ENCODE data around the gene SRSF12.
"Not testable (repeated sequence)": the region's sequence is repeated elsewhere in the genome, so short reads cannot be mapped to it uniquely, and the experiment has no call there.

SRSF12 gene

DNA sequence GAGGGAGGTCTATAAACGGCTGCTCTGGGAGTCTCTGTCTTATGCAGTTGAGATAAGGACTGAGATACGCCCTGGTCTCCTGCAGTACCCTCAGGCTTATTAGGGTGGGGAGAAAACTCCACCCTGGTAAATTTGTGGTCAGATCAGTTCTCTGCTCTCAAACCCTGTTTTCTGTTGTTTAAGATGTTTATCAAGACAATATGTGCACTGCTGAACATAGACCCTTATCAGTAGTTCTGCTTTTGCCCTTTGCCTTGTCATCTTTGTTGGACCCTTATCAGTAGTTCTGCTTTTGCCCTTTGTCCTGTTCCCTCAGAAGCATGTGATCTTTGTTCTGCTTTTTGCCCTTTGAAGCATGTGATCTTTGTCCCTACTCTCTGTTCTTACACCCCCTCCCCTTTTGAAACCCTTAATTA lies 10.4 kb upstream of the SRSF12 start:
- DNase-seq = not testable (repeated sequence)

DNA sequence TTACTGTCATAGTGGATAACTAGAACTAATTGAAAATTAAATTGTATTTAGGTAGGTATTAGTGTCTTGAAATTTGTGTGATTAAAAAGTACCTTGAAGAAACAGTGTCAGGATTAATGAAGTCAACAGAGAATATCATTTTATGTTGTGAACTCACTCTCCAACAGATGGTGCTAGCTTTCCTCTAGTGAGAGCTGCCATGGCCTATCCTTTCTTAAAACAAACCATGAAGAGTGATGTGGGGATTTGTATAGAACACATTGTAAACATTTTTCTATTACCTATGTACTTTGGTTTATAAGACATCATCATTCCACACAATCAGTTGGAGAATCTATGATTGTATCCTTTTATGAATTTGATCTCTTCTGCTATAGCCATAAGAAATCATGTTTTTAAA lies 4.8 kb upstream of the SRSF12 start:
- DNase-seq = no peak

DNA sequence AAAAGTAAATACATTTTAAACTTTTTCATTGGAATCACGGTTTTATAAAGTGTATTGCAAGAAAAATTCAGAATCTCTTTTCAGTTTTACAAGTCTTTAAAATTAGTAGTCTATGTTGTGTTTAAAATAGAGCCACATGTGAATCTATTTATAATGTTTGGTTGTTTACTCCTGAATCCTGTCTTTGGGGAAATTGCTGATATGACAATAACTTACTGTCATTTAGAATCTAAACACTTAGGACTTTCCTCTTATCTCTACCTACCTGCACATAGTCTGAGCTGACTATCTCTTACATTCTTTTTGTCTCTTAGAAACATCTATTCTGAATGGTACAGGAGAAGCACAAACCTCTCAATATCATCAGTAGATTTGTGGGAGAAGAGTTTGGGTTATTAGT lies 4.1 kb upstream of the SRSF12 start:
- no peak for DNase-seq

DNA sequence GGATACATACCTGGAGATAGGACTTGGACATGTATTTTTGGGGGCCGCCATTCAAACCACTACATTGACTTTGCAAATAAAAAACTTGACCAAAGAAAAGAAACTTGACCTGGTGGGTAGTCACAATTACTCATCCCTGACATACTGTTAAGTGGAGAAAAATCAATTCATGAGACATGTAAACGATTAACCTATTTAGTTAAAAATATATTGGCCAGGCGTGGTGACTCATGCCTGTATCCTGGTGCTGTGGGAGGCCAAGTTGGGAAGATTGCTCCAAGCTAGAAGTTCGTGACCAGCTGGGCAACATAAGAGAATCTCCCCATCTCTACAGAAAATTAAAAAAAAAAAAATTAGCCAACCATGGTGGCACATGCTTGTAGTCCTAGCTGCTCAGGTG lies 2.5 kb upstream of the SRSF12 start:
- no peak for DNase-seq

DNA sequence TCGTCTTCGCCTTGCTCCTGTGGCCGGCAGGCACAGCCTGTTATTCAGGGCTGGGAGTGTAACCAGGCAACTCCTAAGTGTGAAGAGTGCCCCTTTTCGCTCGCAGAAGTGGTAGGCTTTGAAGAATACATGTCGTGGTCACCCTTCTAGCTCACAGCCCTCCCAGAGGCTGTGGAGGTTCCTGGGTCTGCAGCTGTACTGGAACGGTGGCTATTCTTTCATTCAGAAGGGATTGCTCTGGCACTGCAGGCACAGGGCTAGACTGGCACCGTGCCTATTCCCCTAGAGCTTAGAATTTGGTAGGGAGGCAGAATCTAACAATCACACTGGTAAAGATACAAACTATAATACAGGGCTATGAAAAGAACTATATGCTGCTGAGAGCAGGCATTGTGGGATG lies 1.1 kb upstream of the SRSF12 start:
- DNase-seq = no peak

DNA sequence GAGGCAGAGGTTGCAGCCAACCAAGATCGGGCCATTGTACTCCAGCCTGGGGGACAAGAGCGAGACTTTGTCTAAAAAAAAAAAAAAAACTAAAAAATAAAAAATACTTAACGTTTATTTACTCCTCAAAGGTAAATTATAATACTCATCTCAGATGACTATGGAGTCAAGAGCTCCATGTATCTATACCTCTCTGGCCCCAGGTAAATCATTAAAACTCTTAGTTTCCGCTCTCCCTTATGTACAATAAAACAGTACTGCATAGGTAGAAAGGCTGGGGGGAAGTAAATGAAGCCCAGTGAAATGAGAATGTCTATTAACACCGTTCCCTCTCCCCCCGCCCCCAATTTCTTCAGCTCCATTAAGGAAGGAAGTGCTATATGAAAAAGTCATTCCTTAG lies 1.2 kb downstream of the SRSF12 start:
- no peak for DNase-seq

DNA sequence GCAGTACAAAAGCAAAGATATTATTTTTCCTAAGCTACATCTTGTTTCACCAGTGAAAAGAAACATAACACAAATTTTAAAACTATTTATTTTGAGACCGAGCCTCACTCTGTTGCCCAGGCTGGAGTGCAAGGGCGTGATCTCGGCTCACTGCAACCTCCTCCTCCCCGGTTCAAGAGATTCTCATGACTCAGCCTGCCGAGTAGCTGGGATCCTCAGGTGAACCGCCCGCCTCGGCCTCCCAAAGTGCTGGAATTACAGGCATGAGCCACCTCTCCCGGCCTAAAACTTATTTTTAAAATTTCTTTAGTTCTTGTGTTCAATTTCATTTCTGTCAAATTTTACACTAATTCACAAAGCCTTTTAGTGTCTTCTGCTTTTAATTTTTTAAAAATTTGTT lies 5.9 kb downstream of the SRSF12 start:
- DNase-seq = no peak

DNA sequence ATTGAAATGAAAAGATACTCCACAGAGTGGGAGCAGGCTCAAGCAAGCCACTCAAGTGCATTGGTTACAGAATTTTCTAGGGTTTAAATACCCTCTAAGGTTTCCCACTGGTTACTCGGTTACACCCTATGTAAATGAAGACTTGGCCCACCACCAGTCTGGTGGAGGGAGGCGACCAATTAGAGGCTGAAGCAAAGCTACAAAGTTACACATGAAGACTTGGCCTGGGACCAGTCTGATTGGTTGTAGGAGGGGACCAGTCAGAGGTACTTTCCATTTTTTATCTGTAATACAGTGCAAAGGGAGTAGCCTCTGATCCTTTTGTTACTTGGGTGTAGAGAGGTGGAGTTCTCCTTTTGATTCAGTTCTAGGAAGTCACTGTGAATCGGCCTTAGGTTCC lies 7.6 kb downstream of the SRSF12 start:
- DNase-seq = no peak

DNA sequence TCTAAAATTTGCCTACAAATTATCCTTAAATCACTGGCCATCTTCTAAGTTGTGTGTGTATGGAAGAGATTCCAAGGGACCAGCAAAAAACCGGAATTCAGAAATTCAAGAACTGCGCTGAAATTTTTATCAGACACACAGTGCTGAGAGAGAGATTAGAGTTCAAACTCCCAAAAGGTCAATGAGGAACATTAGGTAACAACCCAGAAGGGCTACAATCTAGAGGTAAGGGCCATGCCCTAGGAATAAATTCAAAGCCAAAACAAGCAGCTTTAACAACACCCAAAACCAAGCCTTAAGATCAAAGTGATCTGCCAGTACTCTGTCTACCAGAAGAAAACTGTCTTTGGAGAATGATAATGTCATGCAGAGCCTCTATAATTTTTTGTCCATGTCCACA lies 17.8 kb downstream of the SRSF12 start:
- no peak for DNase-seq

DNA sequence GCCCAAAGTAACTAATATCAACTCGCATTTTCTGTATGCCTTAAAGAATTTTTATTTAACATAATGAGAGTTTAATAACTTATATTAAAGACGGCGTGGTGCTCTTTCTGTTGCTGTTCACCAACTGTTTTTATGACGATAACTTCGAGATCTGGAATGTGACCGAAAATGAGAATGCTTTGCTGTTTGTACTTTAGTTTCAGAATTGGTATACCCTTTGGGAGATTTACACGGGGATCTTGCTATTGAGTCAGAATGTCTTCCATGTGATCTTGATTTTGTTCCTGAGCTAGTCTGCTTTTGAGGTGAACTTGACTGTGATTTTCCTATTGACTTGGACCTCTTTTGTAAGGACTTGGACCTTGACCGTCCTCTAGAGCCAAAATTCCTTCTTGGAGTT lies 19.4 kb downstream of the SRSF12 start:
- no peak for DNase-seq

DNA sequence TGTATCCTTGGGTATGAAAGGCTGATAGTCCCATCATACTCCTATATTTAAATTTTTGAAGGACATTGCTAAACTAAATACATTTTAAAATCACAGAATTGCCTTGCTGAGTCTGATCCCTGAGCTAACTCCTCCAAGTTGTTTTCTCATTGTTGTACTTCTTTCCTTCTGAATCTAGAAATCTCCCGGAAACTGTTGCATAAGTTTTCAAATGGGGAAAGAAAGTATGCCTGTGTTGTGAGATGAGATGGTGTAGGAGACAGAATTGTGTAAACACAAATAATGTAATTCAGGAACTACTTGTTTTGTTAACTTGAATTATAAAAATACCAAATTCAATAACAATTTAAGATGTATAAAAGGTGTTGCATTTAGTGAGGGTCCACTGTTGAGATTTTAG lies 30.0 kb downstream of the SRSF12 start:
- DNase-seq = no peak

DNA sequence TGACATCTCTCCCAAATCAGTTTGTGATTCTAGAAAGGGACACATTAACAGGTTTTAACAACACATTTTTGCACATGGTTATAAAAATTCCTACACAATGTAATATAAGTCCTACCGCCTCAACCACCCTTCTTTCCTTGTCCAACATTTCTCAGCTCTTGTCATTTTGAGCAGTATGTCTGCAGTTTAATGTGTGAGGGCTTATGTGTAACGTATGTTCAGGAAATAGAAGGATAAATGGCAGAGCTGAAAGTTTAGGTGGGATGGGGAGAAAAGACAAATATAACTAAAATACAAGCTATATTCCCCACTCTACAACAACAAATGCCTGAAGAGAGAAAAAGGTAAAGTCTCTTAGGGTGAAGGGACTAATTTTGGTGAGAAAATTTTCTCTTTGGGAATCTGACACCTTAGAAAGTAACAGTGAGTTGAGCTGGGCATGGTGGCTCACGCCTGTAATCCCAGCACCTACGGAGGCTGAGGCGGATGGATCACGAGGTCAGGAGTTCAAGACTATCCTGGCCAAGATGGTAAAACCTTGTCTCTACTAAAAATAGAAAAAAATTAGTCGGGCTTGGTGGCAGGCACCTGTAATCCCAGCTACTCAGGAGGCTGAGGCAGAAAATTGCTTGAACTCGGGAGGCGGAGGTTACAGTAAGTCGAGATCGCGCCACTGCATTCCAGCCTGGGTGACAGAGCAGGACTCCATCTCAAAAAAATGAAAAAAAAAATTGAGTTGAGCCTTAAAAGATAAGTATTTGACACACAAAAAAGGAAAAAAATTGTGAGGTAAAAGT lies 32.3 kb downstream of the SRSF12 start:
- no peak for DNase-seq

DNA sequence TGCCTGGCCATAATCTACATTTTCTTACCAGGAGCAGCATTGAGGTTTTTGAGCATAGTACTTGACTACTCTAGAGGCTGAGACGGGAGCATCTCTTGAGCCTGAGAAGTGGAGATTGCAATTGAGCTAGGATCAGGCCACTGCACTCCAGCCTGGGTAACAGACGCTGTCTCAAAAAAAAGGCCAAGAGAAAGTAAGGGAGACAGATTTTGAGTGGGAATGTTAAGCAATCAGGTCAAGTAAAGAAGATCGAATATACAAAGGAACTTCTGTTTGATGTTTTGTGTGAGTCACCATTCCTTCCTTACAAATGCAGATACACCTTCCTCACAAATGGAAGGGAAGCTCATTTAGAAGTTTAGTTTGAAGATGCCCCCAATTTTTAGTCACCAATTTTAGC lies 32.9 kb downstream of the SRSF12 start:
- no peak for DNase-seq

DNA sequence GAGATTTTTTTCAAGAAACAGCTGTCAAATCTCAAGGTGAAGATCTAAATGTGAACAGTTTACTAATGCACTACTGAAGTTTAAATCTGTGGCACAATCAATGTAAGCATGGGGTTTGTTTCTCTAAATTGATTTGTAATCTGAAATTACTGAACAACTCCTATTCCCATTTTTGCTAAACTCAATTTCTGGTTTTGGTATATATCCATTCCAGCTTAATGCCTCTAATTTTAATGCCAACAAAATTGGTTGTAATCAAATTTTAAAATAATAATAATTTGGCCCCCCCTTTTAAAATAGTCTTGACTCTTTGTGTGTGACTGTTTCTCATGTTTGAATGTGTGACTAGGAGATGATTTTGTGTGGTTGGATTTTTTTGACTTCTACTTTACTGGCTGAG lies 33.3 kb downstream of the SRSF12 start:
- DNase-seq = no peak

DNA sequence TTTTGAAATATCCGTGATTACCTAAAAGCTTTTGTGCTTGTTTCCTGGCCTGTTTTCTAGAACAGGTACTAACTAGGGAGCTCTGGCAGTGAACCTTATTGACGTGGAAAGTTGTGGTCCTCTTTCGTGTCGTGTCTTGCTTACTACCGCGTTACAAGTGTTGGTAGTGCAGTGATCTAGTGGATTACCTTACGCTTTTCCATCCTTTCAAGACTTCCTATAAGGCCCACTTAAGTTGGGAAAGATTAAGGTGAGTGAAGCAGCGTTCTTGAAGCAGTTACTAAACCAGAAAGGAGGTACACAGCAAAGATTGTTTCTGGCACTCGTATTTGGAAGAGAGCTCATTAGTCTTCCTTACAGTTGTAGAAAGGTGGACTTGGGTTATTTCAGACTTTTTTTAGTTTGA lies 35.4 kb downstream of the SRSF12 start:
- DNase-seq = no peak

DNA sequence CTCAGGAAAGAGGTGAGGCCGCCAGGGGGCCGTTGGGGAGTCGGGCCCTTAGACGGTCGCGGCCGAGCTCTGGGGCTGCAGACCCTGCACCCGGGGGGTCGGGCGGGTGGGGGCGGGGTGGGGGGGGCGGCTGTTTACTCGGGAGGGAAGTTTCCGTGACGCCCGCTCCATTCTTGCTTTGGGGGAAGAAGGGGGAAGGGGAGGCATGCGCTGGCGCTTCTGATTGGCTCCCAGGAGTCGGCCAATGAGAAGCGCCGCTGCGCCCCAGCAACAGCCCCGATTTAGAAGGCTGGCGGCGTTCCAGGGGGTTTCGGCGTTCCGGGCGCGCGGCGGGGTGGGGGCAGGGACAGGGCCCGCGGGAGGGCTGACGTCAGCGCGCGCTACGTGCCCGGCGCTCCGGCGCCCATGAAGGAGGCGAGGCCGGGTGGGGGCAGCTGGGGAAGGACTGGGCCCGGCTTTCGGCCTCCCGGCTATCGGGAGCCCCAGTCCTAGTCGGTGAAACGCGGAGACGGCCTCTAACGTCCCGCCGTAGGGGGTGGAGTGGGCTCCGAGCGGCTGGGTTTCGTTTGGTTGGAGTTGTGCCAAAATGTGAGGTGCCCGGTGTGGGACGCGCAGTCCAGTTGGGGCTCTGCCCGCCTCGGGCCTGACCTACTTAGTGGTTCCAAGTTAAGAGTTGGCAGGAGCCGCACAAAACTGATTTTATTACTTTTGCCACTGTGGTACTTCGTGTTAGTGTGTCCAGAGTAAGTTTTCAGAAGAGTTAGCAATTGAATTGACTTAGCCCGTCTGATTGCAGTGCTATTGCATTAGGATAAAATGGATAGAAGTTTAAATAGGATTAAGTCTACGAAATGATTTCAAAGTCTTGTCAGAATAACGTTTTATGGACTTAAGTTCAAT lies 36.2 kb downstream of the SRSF12 start:
- peak; percentile 82 for DNase-seq

DNA sequence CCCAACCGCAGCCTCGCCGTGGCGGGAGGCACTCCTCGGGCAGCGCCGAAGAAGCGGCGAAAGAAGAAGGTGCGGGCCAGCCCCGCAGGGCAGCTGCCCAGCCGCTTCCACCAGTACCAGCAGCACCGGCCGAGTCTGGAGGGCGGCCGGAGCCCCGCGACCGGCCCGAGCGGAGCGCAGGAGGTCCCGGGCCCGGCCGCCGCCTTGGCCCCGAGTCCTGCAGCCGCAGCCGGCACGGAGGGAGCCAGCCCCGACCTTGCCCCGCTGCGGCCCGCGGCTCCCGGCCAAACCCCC lies 36.8 kb downstream of the SRSF12 start:
- DNase-seq = no peak

DNA sequence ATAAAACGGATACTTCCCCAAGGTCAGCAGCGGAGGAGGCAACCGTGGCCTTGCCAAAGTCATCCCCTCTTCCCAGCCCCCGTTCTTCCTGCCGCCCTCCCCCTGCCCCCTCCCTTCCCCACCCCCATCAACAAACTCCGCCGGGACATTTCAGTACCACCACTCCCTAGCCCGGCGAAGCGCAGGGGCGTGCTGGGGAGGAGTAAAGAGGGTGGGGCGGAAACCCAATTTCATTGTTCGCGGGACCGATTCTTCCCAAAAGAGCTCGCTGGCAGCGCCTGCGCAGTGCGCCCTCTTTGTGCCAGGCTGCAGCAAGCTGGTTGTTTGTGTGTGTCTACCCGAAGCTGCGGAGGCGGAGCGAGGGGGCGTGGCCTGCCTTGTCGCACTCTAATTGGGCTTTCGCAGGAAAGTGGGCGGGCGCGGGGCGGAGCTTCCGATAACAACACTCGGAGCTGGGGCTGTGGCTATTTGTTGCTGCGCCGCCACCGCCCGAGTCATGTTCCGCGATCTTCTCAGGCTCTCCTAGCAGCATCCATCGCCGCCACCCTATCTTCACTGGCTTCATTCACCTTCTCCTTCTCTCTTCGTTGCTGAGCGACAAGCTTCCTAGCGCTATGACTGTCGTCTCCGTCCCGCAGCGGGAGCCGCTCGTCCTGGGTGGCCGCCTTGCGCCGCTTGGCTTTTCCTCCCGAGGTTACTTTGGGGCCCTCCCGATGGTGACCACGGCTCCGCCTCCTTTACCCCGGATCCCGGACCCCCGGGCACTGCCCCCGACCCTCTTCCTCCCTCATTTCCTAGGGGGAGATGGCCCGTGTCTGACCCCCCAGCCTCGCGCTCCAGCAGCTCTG lies 37.4 kb downstream of the SRSF12 start, which contains the start of gene PNRC1:
Gene PNRC1 (plus strand): TSS at position 471 of the 848 bp plus-strand sequence. CDS start 144 bp downstream, at position 615.
- DNase-seq = peak; percentile 91

DNA sequence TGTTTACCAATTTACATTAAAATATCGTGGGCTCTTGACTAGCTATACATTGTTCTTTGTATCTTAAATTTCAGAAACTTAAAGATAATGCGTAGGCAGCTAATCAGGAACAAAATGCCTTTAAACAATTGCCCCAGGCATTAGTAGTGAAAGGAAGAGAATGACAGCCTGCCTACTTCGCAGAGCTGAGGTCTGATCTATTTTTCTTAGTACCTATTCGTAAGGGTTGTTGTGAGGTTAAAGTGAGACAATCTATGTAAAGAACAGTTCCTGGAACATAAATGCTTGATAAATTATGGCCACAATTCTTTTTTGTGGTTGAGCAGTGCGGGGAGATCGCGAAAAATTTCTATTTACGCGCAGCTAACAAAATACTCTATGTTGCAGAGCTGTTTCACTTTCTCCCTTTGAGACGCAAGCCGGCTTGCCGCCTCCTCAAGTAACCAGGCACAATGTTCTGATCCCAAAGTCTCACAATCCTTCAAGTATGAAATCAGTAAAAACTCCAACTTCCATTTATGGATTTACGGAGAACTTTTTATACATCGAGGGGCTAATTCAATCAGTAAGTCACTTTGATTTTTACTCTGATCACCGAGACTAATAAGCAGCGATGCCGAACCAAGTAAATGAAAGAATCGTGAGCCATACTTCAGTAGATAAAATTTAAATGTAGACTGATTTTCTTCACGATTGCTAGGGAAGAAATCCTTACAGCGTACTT lies 38.2 kb downstream of the SRSF12 start:
- no peak for DNase-seq

DNA sequence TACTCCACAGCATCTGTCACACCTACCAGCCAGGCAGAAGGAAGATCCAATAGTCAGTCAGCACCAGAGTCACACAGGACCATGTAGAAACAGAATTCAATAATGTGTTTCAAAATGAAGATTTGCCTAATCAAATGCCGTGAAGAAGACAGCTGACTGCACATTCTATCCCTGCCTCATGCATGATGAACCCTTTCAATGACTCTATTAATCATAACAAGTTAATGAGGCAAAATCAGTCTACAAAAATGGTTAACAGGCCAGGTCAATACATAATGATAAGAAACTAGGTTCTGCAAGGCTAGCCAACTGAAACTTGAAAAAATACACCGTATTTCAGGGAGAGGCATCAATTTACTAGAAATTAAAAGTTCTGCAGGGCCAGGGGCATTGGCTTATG lies 44.0 kb downstream of the SRSF12 start:
- DNase-seq = no peak

DNA sequence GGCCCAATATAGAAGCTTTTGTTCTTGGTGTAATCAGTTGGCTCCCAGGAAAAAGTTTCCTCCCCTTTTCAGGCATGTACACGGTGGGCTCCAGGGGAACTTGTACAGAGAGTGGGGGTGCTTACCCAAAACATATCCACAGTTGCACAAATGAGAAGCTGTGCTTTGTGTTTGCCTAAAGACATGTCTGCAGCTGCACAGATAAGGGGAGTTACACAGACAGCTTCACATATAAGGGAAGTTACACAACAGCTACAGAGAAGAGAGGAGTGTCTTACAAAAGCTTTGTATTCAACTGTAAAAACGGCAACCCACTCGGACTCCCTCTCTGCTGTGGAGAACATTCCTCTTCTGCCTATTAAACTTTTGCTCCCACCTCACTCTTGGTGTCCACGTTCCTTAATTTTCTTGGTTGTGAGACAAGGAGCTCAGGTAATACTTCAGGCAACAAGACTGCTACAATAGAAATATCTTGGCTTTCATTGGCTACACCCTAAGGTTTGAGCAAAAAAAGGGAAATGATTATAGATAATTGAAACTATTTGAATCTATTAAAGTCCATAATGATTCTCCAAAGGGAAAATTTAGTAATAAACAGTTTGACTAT lies 44.8 kb downstream of the SRSF12 start:
- DNase-seq = no peak

DNA sequence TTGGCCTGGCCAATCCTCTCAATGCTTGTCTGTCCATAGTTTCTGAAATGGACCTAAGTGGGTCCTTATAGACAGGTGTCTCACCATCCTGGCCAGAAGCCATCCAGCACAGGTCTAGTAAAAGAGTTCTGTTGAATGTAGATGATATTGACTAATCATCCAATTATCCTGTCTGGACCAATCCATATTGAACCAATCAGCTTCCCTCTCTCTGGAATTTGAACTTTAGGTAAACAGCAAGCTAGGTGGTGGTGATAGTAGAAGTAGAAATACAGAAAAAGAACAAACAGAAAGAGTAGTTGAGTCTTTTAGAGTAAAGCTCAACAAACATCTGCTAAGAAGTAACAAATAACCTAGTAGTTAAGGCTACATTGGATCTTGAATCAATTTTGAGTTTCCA lies 46.8 kb downstream of the SRSF12 start:
- no peak for DNase-seq

Data from NCI-H2081 treated with DMSO at 0.1 percent for 48 hours (cell line).